NCI-H2029 treated with DMSO at 0.1 percent for 48 hours (cell line): Measurements from ENCODE around the gene SLC5A4.
"Not testable (repeated sequence)": the region's sequence is repeated elsewhere in the genome, so short reads cannot be mapped to it uniquely, and the experiment has no call there.

ENCODE experiments used
- DNase-seq: peaks from one replicate; lab custom pipeline; 2025; lab: John Stamatoyannopoulos, UW

SLC5A4 gene

GRCh38 chr22:32199961-32200360, 55.2 kb downstream of the SLC5A4 start:
- no peak for DNase-seq

- DNase-seq = no peak
Measured at GRCh38 chr22:32199341-32199740, 55.8 kb downstream of the SLC5A4 start.

GRCh38 chr22:32197553-32198226, 57.5 kb downstream of the SLC5A4 start:
- DNase-seq = not testable (repeated sequence)

GRCh38 chr22:32195900-32196299, 59.2 kb downstream of the SLC5A4 start:
- DNase-seq = not testable (repeated sequence)

GRCh38 chr22:32193346-32193745, 61.8 kb downstream of the SLC5A4 start:
- not testable (repeated sequence) for DNase-seq

DNA sequence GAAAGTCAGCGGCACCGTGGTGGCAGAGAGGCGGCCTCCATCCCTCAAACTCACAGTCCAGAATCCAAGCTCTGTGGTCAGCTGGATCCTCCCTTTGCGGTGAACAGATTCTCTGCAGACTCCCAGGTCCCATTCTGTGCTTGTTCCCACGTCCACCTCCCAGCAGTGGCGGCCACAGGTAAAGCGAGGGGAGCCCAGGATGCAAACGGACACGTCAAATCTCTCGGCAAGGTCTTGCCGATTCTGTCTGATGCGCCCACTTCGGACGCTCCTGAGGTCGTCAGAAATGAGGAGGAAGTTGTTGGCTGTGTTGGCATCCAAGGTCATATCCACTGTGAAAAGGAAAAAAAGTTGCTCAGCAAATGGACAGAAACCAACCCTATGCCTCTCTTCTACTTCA, 64.1 kb downstream of the SLC5A4 start:
- DNase-seq = not testable (repeated sequence)

DNA sequence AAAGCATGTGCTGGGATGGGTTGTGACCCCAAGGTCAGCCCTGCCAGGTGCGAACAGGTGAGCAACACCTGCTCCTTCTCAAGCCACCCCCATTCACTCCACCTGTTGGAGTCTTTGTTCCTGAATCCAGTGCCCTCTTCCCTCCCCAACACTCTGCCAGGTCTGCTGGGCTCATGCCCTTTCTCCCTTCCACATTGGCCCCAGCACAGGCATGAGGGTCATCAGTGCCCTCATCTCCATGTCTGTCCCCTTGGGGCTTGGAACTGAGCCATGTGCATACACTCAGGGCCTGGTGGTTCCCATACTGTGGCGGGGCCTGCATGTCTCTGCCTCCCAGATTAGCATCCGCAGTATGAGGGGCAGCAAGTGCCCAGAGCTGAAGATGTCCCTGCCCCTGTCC, 69.3 kb downstream of the SLC5A4 start:
- DNase-seq = no peak

- DNase-seq = no peak
Measured at GRCh38 chr22:32183625-32184024, 71.5 kb downstream of the SLC5A4 start.

- no peak for DNase-seq
Measured at GRCh38 chr22:32181043-32181442, 74.1 kb downstream of the SLC5A4 start.

GRCh38 chr22:32177221-32177765, 77.9 kb downstream of the SLC5A4 start:
- no peak for DNase-seq

DNA sequence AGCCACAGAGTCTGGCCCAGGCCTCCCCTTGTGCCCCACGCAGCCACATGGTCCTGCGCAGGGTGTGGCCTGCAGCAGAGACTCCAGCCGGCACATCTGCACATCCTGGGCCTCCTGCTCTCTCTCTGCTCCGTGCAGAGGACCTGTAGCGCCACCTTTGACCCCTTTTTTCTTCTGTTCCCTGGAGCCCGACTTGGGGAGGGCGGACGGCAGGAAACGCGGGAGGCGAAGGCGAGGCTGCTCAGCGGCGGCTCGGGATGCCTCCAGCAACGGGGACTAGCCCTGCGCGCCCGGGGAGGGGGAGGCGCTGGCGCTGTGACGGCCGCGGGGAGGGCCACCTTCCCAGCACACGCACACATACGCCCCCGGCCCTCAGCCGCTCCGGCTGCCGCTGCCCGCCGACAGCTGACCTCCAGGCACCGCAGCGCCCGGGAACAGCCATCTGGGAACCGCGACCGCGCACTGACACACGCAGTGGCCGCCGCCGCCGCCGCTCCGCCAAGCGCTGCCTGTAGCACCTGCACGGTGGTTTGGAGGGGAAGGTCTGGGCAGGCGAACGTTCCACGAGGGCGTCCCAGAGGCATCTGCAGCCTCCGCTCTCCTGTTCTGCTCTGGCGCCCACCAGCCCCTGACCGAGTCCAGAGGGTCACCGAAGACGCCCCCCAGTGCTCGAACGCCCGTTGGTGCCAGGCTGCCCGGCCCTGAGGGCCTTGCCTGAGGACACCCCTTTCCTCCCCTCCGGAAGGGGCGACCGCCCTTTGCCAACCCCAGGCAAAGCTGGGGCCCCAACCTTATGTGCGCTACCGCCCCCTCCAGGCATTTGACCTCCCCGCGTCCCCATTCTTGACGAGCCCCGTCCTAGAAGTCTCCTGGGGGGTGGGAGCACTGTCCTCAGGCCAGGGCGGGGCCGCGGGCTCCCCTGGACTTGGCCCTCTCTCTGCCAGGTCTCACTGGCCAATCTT, 79.2 kb downstream of the SLC5A4 start:
- no peak for DNase-seq

- DNase-seq = no peak
Measured at GRCh38 chr22:32175115-32175514, 80.0 kb downstream of the SLC5A4 start.
